Heart right ventricle (tissue), 16 donors: Measurements from ENCODE around the gene SLC11A1. TPM values are rescaled to one million over a fixed set of nuclear protein-coding genes. Genes with fewer than 3 reads are reported as not detected.

Experiments
- ATAC-seq, 8 donors: fragments of 200-7000 bp; cut with Tn5 transposase; one replicate each; pipeline ENCODE4 v1.9.1; 2020; ENCODE audit warnings: mild to moderate bottlenecking in 8 of 8, moderate library complexity in 8 of 8, moderate number of reproducible peaks in 1 of 8
- DNase-seq, 2 donors: peaks; one replicate each; pipeline ENCODE4 v3.0.0-alpha.2; 2020
- H3K27ac ChIP-seq, 10 donors: fragments of 200-600 bp; sonication (generic) in 2 of 10; one replicate each; pipeline versions ENCODE4 v1.5.0 to v1.8.0; 2020 to 2022; ENCODE audit warnings: mild to moderate bottlenecking in 3 of 10
- H3K27me3 ChIP-seq, 7 donors: fragments of 200-600 bp; one replicate each; pipeline ENCODE4 v1.8.0; 2021 to 2022; ENCODE audit warnings: mild to moderate bottlenecking in 2 of 7
- H3K36me3 ChIP-seq, 9 donors: fragments of 200-600 bp; sonication (generic) in 1 of 9; one replicate each; pipeline versions ENCODE4 v1.5.0 to v1.8.0; 2020 to 2022; ENCODE audit warnings: mild to moderate bottlenecking in 2 of 9
- H3K4me1 ChIP-seq, 9 donors: fragments of 200-600 bp; sonication (generic) in 1 of 9; one replicate each; pipeline versions ENCODE4 v1.5.0 to v1.8.0; 2020 to 2022; ENCODE audit warnings: mild to moderate bottlenecking in 4 of 9
- H3K4me3 ChIP-seq, 10 donors: fragments of 200-600 bp; sonication (generic) in 2 of 10; one replicate each; pipeline versions ENCODE4 v1.5.0 to v1.8.0; 2020 to 2022; ENCODE audit warnings: mild to moderate bottlenecking in 7 of 10, moderate library complexity in 2 of 10
- H3K9me3 ChIP-seq, 11 donors: fragments of 200-600 bp in 10 of 11; sonication (generic) in 2 of 11; one replicate each; pipeline versions ENCODE4 v1.5.0 to v1.8.0; 2013 to 2022; ENCODE audit warnings: mild to moderate bottlenecking in 2 of 11, control low read depth in 1 of 11, moderate library complexity in 1 of 11
- WGBS, 2 donors: extraction: QIAGEN DNeasy Blood & Tissue Kit; methylation state at CpG; one replicate each; pipeline ENCODE4 v1.1.7; 2013; ENCODE audit warnings: inconsistent platforms in 1 of 2; 5-methylcytosine and 5-hydroxymethylcytosine counted together
- intact Hi-C, 10 donors: fragments of 100-400 bp; cut with DNase I; formaldehyde crosslinking; loops; one replicate each; pipeline versions ENCODE4 v1.11.1 to v1.14.2; 2022
- microRNA-seq, 2 donors: library from miRNA; unstranded; fragments of <30 nt; microRNA quantifications; one replicate each; pipeline ENCODE4 v1.2.0, GENCODE V29; 2021
- polyA plus RNA-seq, 2 donors: library from polyadenylated mRNA; stranded (reverse); fragments of 200-250 nt; gene quantifications; one replicate each; pipeline ENCODE4 v1.2.3, GENCODE V29; 2013
- total RNA-seq, 10 donors: library from RNA; stranded (reverse); fragmentation: NEBNext Ultra II Directional in 3 of 10; extraction: Animal tissue kit (Norgen Biotek cat#: 25700) in 3 of 10; gene quantifications; one replicate each; pipeline versions ENCODE4 v1.2.1 to v1.2.4, GENCODE V29; 2021 to 2023
- TF ChIP-seq, protein P1 (sequence below), 9 donors: fragments of 200-600 bp; sonication (generic) in 2 of 9; IDR thresholded peaks; one replicate each; pipeline versions ENCODE4 v1.5.0 to v1.8.0; 2021 to 2022; ENCODE audit warnings: antibody characterized with exemption in 9 of 9, mild to moderate bottlenecking in 5 of 9, moderate library complexity in 1 of 9
- donor health status: Arrhythmogenic right ventricular cardiomyopathy.
- donor health status: ischemic (EF 13 %, LVEDD 7.1; RV severe dilation, severe dysfunction).
- donor health status: healthy with polysubstance abuse.
- donor health status: DM: no; HTN: yes; CAD: no.
- donor health status: DM: no; HTN: no; CAD: no.
- donor health status: ischemic (EF 25% LVEDD 6.9; RV normal size, moderate dysfunction).
- donor health status: ischemic (EF 25% LVEDD 5.7; RV mildly dilated, moderate dysfunction).
- donor health status: healthy.
- donor health status: DM: yes; HTN: yes; CAD: no.
- donor health status: Ischemic cardiomyopathy.
- donor health status: ischemic (EF 35%, LVEDD 5.7; RV mildly dilated, moderate dysfunction).
- donor health status: nonischemic (EF 11% LVEDD 7.7; RV severe dilation, severe dysfunction).
- donor health status: DM: yes; HTN: yes; CAD: no.
- donor health status: PGD.
- donor health status: ischemic (EF 29% LVEDD 5.4; RV normal size, mild dysfunction).
- donor health status: nonischemic (EF 23%, LVEDD 6.1; RV moderate dilation, normal function).

Gene SLC11A1
- total and polyA plus RNA-seq, 12 donors: 0.64 to 9.1 (median 4.4) TPM

- Histone ChIP-seq H3K27me3 (no peaks in the 10 kb centered on the region), H3K27ac (no peak overlapping the region), H3K4me1 (no peaks in the 10 kb centered on the region), H3K36me3 (peaks cover 0 to 45% (median 0%) of the 10 kb centered on the region in 9 donors), H3K4me3 (no peak overlapping the region), H3K9me3 (no peaks in the 10 kb centered on the region)
- intact Hi-C loops: no loop called here
- WGBS, 2 donors: 97% methylated on average over 7 of the region's 7 CpGs
- TF ChIP-seq, protein P1, sequence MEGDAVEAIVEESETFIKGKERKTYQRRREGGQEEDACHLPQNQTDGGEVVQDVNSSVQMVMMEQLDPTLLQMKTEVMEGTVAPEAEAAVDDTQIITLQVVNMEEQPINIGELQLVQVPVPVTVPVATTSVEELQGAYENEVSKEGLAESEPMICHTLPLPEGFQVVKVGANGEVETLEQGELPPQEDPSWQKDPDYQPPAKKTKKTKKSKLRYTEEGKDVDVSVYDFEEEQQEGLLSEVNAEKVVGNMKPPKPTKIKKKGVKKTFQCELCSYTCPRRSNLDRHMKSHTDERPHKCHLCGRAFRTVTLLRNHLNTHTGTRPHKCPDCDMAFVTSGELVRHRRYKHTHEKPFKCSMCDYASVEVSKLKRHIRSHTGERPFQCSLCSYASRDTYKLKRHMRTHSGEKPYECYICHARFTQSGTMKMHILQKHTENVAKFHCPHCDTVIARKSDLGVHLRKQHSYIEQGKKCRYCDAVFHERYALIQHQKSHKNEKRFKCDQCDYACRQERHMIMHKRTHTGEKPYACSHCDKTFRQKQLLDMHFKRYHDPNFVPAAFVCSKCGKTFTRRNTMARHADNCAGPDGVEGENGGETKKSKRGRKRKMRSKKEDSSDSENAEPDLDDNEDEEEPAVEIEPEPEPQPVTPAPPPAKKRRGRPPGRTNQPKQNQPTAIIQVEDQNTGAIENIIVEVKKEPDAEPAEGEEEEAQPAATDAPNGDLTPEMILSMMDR (IDR thresholded peaks at IDR 0.05): no peak
- DNase-seq: no peak
- ATAC-seq: no peak
These were observed 62.8 kb downstream of the SLC11A1 start for GRCh38 chr2:218444692-218445357.

GRCh38 chr2:218445602-218446001, 63.5 kb downstream of the SLC11A1 start:
- no peaks in the 10 kb centered on the region for H3K9me3 ChIP-seq
- intact Hi-C loops: no loop called here
- H3K27me3 ChIP-seq: no peaks in the 10 kb centered on the region
- TF ChIP-seq, protein P1 (IDR thresholded peaks at IDR 0.05): no peak
- H3K4me1 ChIP-seq: no peaks in the 10 kb centered on the region
- DNase-seq (no peak), ATAC-seq (no peak)
- no peak overlapping the region for H3K4me3 ChIP-seq
- H3K27ac ChIP-seq: no peak overlapping the region
- peaks cover 0 to 52% (median 0%) of the 10 kb centered on the region in 9 donors for H3K36me3 ChIP-seq

Small RNA genes within 50 kb of the gene (microRNA-seq; reads per million reads assigned to microRNA genes)
- gene MIR26B (68,788 to 89,257 reads per million in 2 donors), gene MIR6810 (0 reads per million in 2 donors)

Other genes with a start within 250 kb of the SLC11A1 start
- gene CXCR1, start 215.3 kb upstream of the SLC11A1 start, total RNA-seq: 1 to 10 TPM in 2 of 10 donors, under 1 TPM in 8; 0.15 to 2.6 (median 0.47) TPM
- under 1 TPM in 1 of 2 donors, not detected in 1; 0.10 TPM for gene CXCR1, start 215.3 kb upstream of the SLC11A1 start, polyA plus RNA-seq
- gene ARPC2, start 165.1 kb upstream of the SLC11A1 start, total RNA-seq: 100 to 1,000 TPM; 120 to 213 (median 134) TPM
- gene ARPC2, start 165.1 kb upstream of the SLC11A1 start, polyA plus RNA-seq: 100 to 1,000 TPM in 1 of 2 donors, 10 to 100 TPM in 1; 58.5 to 176 TPM
- gene GPBAR1, start 121.3 kb upstream of the SLC11A1 start, total RNA-seq: 1 to 10 TPM in 7 of 10 donors, under 1 TPM in 3; 0.36 to 3.7 (median 1.3) TPM
- 1 to 10 TPM; 1.8 to 2.3 TPM for gene GPBAR1, start 121.3 kb upstream of the SLC11A1 start, polyA plus RNA-seq
- 10 to 100 TPM; 45.9 to 65.1 (median 57.5) TPM for gene AAMP, start 112.1 kb upstream of the SLC11A1 start, total RNA-seq
- 100 to 1,000 TPM in 1 of 2 donors, 10 to 100 TPM in 1; 33.4 to 116 TPM for gene AAMP, start 112.1 kb upstream of the SLC11A1 start, polyA plus RNA-seq
- gene PNKD, start 111.8 kb upstream of the SLC11A1 start, total RNA-seq: 10 to 100 TPM; 56.9 to 91.1 (median 74.2) TPM
- 100 to 1,000 TPM in 1 of 2 donors, 10 to 100 TPM in 1; 76.7 to 138 TPM for gene PNKD, start 111.8 kb upstream of the SLC11A1 start, polyA plus RNA-seq
- 100 to 1,000 TPM in 7 of 10 donors, 10 to 100 TPM in 3; 85.3 to 151 (median 110) TPM for gene TMBIM1, start 89.8 kb upstream of the SLC11A1 start, total RNA-seq
- gene TMBIM1, start 89.8 kb upstream of the SLC11A1 start, polyA plus RNA-seq: 100 to 1,000 TPM in 1 of 2 donors, 10 to 100 TPM in 1; 30.9 to 139 TPM
- not detected for gene CATIP, start 25.4 kb upstream of the SLC11A1 start, total RNA-seq
- under 1 TPM in 1 of 2 donors, not detected in 1; 0.04 TPM for gene CATIP, start 25.4 kb upstream of the SLC11A1 start, polyA plus RNA-seq
- 100 to 1,000 TPM in 2 of 10 donors, 10 to 100 TPM in 8; 77.9 to 118 (median 89.5) TPM for gene CTDSP1, start 17.6 kb downstream of the SLC11A1 start, total RNA-seq
- gene CTDSP1, start 17.6 kb downstream of the SLC11A1 start, polyA plus RNA-seq: 10 to 100 TPM; 84.2 to 95.0 TPM
- not detected for gene VIL1, start 36.9 kb downstream of the SLC11A1 start, total RNA-seq
- under 1 TPM in 1 of 2 donors, not detected in 1; 0.06 TPM for gene VIL1, start 36.9 kb downstream of the SLC11A1 start, polyA plus RNA-seq
- 10 to 100 TPM in 3 of 10 donors, 1 to 10 TPM in 7; 6.3 to 11.1 (median 8.5) TPM for gene USP37, start 186.1 kb downstream of the SLC11A1 start, total RNA-seq
- 1 to 10 TPM; 1.8 to 2.3 TPM for gene USP37, start 186.1 kb downstream of the SLC11A1 start, polyA plus RNA-seq
- 10 to 100 TPM; 15.7 to 28.2 (median 21.1) TPM for gene CNOT9, start 186.6 kb downstream of the SLC11A1 start, total RNA-seq
- gene CNOT9, start 186.6 kb downstream of the SLC11A1 start, polyA plus RNA-seq: 10 to 100 TPM; 16.9 to 17.6 TPM
- gene PLCD4, start 225.6 kb downstream of the SLC11A1 start, total RNA-seq: 1 to 10 TPM in 6 of 10 donors, under 1 TPM in 4; 0.42 to 2.3 (median 1.1) TPM
- under 1 TPM; 0.23 to 0.59 TPM for gene PLCD4, start 225.6 kb downstream of the SLC11A1 start, polyA plus RNA-seq